HL-60 (cell line): ENCODE data around the gene CACNA2D3.

Experiments
- DNase-seq, 2 experiments: peaks; one replicate each; pipeline ENCODE4 v3.0.0-alpha.2; 2010 to 2020; ENCODE audit warnings: low read depth in 1 of 2, low spot score in 1 of 2
- H3K27ac ChIP-seq: fragments of 250-450 bp; sonication (Bioruptor Pico); replicated peaks from 2 replicates; pipeline ENCODE4 v1.5.1; 2020; ENCODE audit warnings: mild to moderate bottlenecking, moderate library complexity
- H3K27me3 ChIP-seq: fragments of 250-450 bp; sonication (Bioruptor Pico); 2 replicates; pipeline ENCODE4 v1.5.1; 2021; ENCODE audit warnings: mild to moderate bottlenecking, moderate library complexity; ENCODE audit not compliant: insufficient read depth, poor library complexity, severe bottlenecking
- H3K4me3 ChIP-seq: replicated peaks from 2 replicates; pipeline ENCODE4 v1.5.1; 2011; ENCODE audit warnings: mild to moderate bottlenecking, control low read depth, low read length; ENCODE audit not compliant: insufficient read depth
- CTCF ChIP-seq: IDR thresholded peaks from one replicate; pipeline ENCODE4 v1.5.1; 2011; ENCODE audit warnings: low read length, control low read depth, inconsistent platforms; ENCODE audit not compliant: insufficient read depth
- GABPA ChIP-seq: IDR thresholded peaks from 2 replicates; pipeline ENCODE4 v1.6.1; 2012; ENCODE audit warnings: low read depth
- POLR2AphosphoS5 ChIP-seq: IDR thresholded peaks from 2 replicates; pipeline ENCODE4 v1.6.1; 2012; ENCODE audit warnings: low read depth
- REST ChIP-seq: IDR thresholded peaks from 2 replicates; pipeline ENCODE4 v1.6.1; 2012; ENCODE audit warnings: low read depth; ENCODE audit not compliant: insufficient replicate concordance
- SPI1 ChIP-seq: IDR thresholded peaks from 2 replicates; pipeline ENCODE4 v1.6.1; 2012; ENCODE audit warnings: low read depth, mild to moderate bottlenecking, borderline replicate concordance

CACNA2D3 gene

DNA sequence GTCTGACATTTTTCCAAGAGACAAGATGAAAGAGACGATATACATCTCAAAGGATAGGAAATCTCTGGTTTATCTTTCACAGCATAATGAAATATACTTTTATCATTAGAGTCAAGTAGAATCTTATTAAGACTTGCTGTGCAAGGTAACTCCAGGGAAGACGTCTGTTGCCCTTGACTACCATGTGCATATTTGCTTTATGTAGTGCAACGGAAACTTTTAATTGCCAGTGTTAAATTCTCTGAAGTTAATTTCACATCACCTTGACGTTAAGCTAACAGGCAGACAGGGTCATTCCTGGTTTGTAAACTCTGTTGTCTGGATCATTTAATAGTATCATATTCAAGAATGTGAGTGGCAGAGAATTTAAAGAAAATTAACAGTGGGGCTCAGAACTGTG lies 722.7 kb downstream of the CACNA2D3 start:
- H3K27ac ChIP-seq, result no peak overlapping the region
- no peak overlapping the region for H3K4me3 ChIP-seq
- DNase-seq, result no peak
- no peak for TF ChIP-seq CTCF
- no peak for TF ChIP-seq REST
- TF ChIP-seq SPI1, result no peak
- TF ChIP-seq GABPA, result no peak
- no peak for TF ChIP-seq POLR2AphosphoS5
- no peaks in the 10 kb centered on the region for H3K27me3 ChIP-seq

DNA sequence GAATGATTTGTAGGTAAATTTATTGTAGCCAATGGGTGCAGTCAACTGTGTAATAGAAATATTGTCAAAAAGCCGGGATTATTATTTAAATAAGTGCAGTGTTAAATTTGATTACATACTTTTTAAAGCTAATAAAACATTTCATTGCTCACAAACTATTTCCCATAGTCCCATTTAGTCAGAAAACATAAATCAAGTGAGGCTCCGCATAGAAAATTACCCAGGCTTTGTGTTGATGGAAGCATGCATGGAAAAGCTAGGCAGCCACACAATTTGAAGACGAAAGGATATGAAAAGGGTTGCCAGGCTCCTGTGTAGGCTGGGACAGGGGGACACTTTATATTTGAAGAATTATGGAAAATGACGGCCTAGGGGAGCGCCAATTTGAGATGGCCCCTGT lies 723.2 kb downstream of the CACNA2D3 start:
- DNase-seq, result no peak
- Histone ChIP-seq H3K4me3 (no peak overlapping the region), H3K27ac (no peak overlapping the region), H3K27me3 (no peaks in the 10 kb centered on the region)
- TF ChIP-seq CTCF, result no peak
- no peak for TF ChIP-seq GABPA
- TF ChIP-seq SPI1, result no peak
- no peak for TF ChIP-seq POLR2AphosphoS5
- no peak for TF ChIP-seq REST

- no peak for TF ChIP-seq SPI1
- no peak for TF ChIP-seq REST
- no peak for TF ChIP-seq POLR2AphosphoS5
- no peak for TF ChIP-seq CTCF
- no peak for TF ChIP-seq GABPA
- Histone ChIP-seq H3K27ac (no peak overlapping the region), H3K4me3 (no peak overlapping the region), H3K27me3 (no peaks in the 10 kb centered on the region)
- DNase-seq, result no peak
Measured at GRCh38 chr3:54846119-54846518, 723.8 kb downstream of the CACNA2D3 start.
